Esophagus muscularis mucosa (tissue), 4 donors: ENCODE measurements around the gene ARHGAP15.

ENCODE experiments used
- CTCF ChIP-seq, 3 experiments: fragments of 200-600 bp in 2 of 3; fragments of 450-650 bp in 1 of 3; sonication (generic) in 2 of 3; IDR thresholded peaks; one replicate each; pipeline ENCODE4 v1.5.1; 2017 to 2019; ENCODE audit warnings: antibody characterized with exemption in 3 of 3, mild to moderate bottlenecking in 2 of 3, moderate library complexity in 1 of 3
- EP300 ChIP-seq: sonication (generic); formaldehyde crosslinking; IDR thresholded peaks from one replicate; pipeline ENCODE4 v1.6.1; 2017; ENCODE audit warnings: antibody characterized with exemption
- POLR2A ChIP-seq: fragments of 450-650 bp; IDR thresholded peaks from one replicate; pipeline ENCODE4 v1.6.1; 2017; ENCODE audit warnings: antibody characterized with exemption, moderate library complexity, mild to moderate bottlenecking, low read depth
- POLR2AphosphoS5 ChIP-seq, 2 donors: sonication (generic); formaldehyde crosslinking; IDR thresholded peaks; one replicate each; pipeline ENCODE4 v1.6.1; 2017; ENCODE audit warnings: antibody characterized with exemption in 2 of 2

GRCh38 chr2:143152219-143152618 is 23.0 kb downstream of the ARHGAP15 start:
- TF ChIP-seq CTCF (IDR thresholded peaks at IDR 0.05) (no peak), POLR2A (no peak), EP300 (no peak), POLR2AphosphoS5 (IDR thresholded peaks at IDR 0.05) (no peak)
